ENCODE results near the gene TNFSF15. TPM values are rescaled to one million over a fixed set of nuclear protein-coding genes. Genes with fewer than 3 reads are reported as not detected.

The TNFSF15 gene
- total and polyA plus RNA-seq, 7 donors = 0.03 to 0.13 (median 0.04) TPM; not detected in 2

- intact Hi-C loops (cut with DNase I) = no loop called here
- Histone ChIP-seq H3K27ac (no peak overlapping the region), H3K36me3 (ENCODE audit: insufficient read depth in 1 of 2, low read depth in 1 of 2) (no peaks in the 10 kb centered on the region), H3K4me3 (no peak overlapping the region), H3K27me3 (ENCODE audit: insufficient read depth in 3 of 3, low read length in 2 of 3) (peaks cover 0 to 2% (median 0%) of the 10 kb centered on the region in 3 donors), H3K4me1 (no peaks in the 10 kb centered on the region), H3K9me3 (no peaks in the 10 kb centered on the region)
- DNase-seq = no peak
- 21 to 31% (median 22%) methylated on average over 5 of the region's 5 CpGs for WGBS, 3 donors
- ATAC-seq = no peak
- no peak for TF ChIP-seq CTCF (IDR thresholded peaks at IDR 0.05)
Measured at GRCh38 chr9:114785866-114786650, 19.8 kb downstream of the TNFSF15 start.

- Histone ChIP-seq H3K36me3 (ENCODE audit: insufficient read depth in 1 of 2, low read depth in 1 of 2) (no peaks in the 10 kb centered on the region), H3K4me3 (no peak overlapping the region), H3K27me3 (ENCODE audit: insufficient read depth in 3 of 3, low read length in 2 of 3) (peaks cover 0 to 2% (median 0%) of the 10 kb centered on the region in 3 donors), H3K4me1 (no peaks in the 10 kb centered on the region), H3K27ac (no peak overlapping the region), H3K9me3 (no peaks in the 10 kb centered on the region)
- intact Hi-C loops (cut with DNase I) = loop anchor here in 1 of 2 donors (5.0 kb wide), 1 partner anchor 48 kb away; no protein-coding TSS in a partner anchor
- 62 to 71% (median 66%) methylated on average over 6 of the region's 6 CpGs for WGBS, 3 donors
- DNase-seq (no peak), ATAC-seq (no peak)
- TF ChIP-seq CTCF (IDR thresholded peaks at IDR 0.05) = no peak
Measured at GRCh38 chr9:114784721-114785279, 21.0 kb downstream of the TNFSF15 start.

GRCh38 chr9:114782586-114782985 is 23.3 kb downstream of the TNFSF15 start:
- Histone ChIP-seq H3K27ac (no peak overlapping the region), H3K9me3 (no peaks in the 10 kb centered on the region), H3K4me3 (no peak overlapping the region), H3K27me3 (ENCODE audit: insufficient read depth in 3 of 3, low read length in 2 of 3) (peaks cover 0 to 2% (median 0%) of the 10 kb centered on the region in 3 donors), H3K36me3 (ENCODE audit: insufficient read depth in 1 of 2, low read depth in 1 of 2) (no peaks in the 10 kb centered on the region), H3K4me1 (no peaks in the 10 kb centered on the region)
- no peak for ATAC-seq
- no peak for DNase-seq
- intact Hi-C loops (cut with DNase I) = loop anchor here in 1 of 2 donors (5.0 kb wide), 1 partner anchor 50 kb away; no protein-coding TSS in a partner anchor
- TF ChIP-seq CTCF (IDR thresholded peaks at IDR 0.05) = no peak

GRCh38 chr9:114779352-114779845 is 26.4 kb downstream of the TNFSF15 start:
- DNase-seq (peak in 1 of 2 donors; percentile 51), ATAC-seq (no peak)
- intact Hi-C loops (cut with DNase I) = no loop called here
- Histone ChIP-seq H3K27me3 (ENCODE audit: insufficient read depth in 3 of 3, low read length in 2 of 3) (no peaks in the 10 kb centered on the region), H3K4me1 (no peaks in the 10 kb centered on the region), H3K36me3 (ENCODE audit: insufficient read depth in 1 of 2, low read depth in 1 of 2) (no peaks in the 10 kb centered on the region), H3K27ac (no peak overlapping the region), H3K9me3 (no peaks in the 10 kb centered on the region), H3K4me3 (no peak overlapping the region)
- 25 to 38% (median 26%) methylated on average over 4 of the region's 4 CpGs for WGBS, 3 donors
- no peak for TF ChIP-seq CTCF (IDR thresholded peaks at IDR 0.05)
